Measurements from ENCODE around the gene C2. TPM values are rescaled to one million over a fixed set of nuclear protein-coding genes. Genes with fewer than 3 reads are reported as not detected.

Gene C2
- total RNA-seq, 1 experiment from 2014 or later: 0.66 TPM

DNA sequence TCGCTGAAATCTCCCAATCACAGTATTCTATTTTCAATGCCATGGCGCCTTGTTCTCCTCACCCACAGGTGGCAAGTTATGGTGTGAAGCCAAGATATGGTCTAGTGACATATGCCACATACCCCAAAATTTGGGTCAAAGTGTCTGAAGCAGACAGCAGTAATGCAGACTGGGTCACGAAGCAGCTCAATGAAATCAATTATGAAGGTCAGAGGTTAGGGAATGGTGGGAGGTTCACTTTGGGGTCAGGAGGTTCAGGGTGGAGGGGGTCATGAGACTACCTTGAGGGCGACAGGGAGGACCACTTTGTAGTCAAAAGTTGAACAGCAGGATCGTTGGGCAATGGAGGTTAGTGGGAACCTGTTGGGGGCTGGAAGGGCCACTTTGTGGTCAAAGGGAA, 20.8 kb downstream of the C2 start:
- no peaks in the 10 kb centered on the region for H3K79me2 ChIP-seq (ENCODE audit: insufficient read depth, low read length)
- H2BK120ac ChIP-seq (ENCODE audit: low read depth, low read length, poor library complexity, severe bottlenecking): no peak overlapping the region
- H2BK15ac ChIP-seq (ENCODE audit: low read depth, low read length): no peak overlapping the region
- no peaks in the 10 kb centered on the region for H3K27me3 ChIP-seq (ENCODE audit: insufficient read depth, low read length)
- no peaks in the 10 kb centered on the region for H3K79me1 ChIP-seq (ENCODE audit: insufficient read depth, low read depth, low read length, poor library complexity, severe bottlenecking)
- no peak overlapping the region for H2BK5ac ChIP-seq (ENCODE audit: insufficient read length, low read length)
- no peaks in the 10 kb centered on the region for H3K4me1 ChIP-seq (ENCODE audit: insufficient read depth, low read length)
- H3K23me2 ChIP-seq (ENCODE audit: insufficient read length, low read depth, low read length, poor library complexity, severe bottlenecking): no peaks in the 10 kb centered on the region
- no peak overlapping the region for H3K4me2 ChIP-seq (ENCODE audit: insufficient read depth, insufficient read length, low read length)
- no peak overlapping the region for H2AK5ac ChIP-seq (ENCODE audit: insufficient read length, low read length)
- Mint-ChIP-seq H3K27ac (no peak overlapping the region), H3K9me3 (no peaks in the 10 kb centered on the region), H3K4me3 (no peak overlapping the region), H3K27me3 (ENCODE audit: low read depth) (peaks cover 48% of the 10 kb centered on the region), H3K36me3 (ENCODE audit: insufficient read depth in 1 of 3, low read depth in 3 of 3) (peaks cover 2 to 31% (median 16%) of the 10 kb centered on the region in 3 experiments; a peak in 6 of 7 replicates), H3K4me1 (peaks cover 5 to 8% of the 10 kb centered on the region in 2 experiments; a peak in 3 of 4 replicates)
- H3K9me3 ChIP-seq (ENCODE audit: control insufficient read depth, low read depth, low read length): no peaks in the 10 kb centered on the region
- H3K4ac ChIP-seq (ENCODE audit: low read depth, low read length): no peak overlapping the region
- H2BK12ac ChIP-seq (ENCODE audit: insufficient read length, low read depth, low read length): no peak overlapping the region
- peaks cover 2% of the 10 kb centered on the region for H4K20me1 ChIP-seq (ENCODE audit: control insufficient read depth, insufficient read depth, insufficient read length)
- no peak overlapping the region for H3K23ac ChIP-seq (ENCODE audit: insufficient read length, low read depth, low read length)
- H4K91ac ChIP-seq (ENCODE audit: insufficient read length, low read depth, low read length): no peak overlapping the region
- no peak overlapping the region for H4K5ac ChIP-seq (ENCODE audit: insufficient read length, low read depth, low read length)
- no peak overlapping the region for H3K27ac ChIP-seq (ENCODE audit: insufficient read length, low read depth, low read length)
- no peak overlapping the region for H3K9ac ChIP-seq (ENCODE audit: extremely low read depth, insufficient read length, low read length)
- no peak overlapping the region for H3T11ph ChIP-seq (ENCODE audit: low read length)
- no peak overlapping the region for H3K18ac ChIP-seq (ENCODE audit: insufficient read length, low read depth, low read length)
- H3K56ac ChIP-seq (ENCODE audit: insufficient read length, low read depth, low read length): no peak overlapping the region
- no peak for DNase-seq
- no peak overlapping the region for H2AFZ ChIP-seq (ENCODE audit: low read length)
- no CpG with 5 or more reads among the region's 5 CpGs for WGBS (ENCODE audit: extremely low coverage, insufficient read length, low lambda C conversion rate)
- TF ChIP-seq, protein P1, sequence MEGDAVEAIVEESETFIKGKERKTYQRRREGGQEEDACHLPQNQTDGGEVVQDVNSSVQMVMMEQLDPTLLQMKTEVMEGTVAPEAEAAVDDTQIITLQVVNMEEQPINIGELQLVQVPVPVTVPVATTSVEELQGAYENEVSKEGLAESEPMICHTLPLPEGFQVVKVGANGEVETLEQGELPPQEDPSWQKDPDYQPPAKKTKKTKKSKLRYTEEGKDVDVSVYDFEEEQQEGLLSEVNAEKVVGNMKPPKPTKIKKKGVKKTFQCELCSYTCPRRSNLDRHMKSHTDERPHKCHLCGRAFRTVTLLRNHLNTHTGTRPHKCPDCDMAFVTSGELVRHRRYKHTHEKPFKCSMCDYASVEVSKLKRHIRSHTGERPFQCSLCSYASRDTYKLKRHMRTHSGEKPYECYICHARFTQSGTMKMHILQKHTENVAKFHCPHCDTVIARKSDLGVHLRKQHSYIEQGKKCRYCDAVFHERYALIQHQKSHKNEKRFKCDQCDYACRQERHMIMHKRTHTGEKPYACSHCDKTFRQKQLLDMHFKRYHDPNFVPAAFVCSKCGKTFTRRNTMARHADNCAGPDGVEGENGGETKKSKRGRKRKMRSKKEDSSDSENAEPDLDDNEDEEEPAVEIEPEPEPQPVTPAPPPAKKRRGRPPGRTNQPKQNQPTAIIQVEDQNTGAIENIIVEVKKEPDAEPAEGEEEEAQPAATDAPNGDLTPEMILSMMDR (conservative IDR thresholded peaks at IDR 0.05): no peak
- no peak overlapping the region for H3K14ac ChIP-seq (ENCODE audit: insufficient read depth, low read length)
- H4K8ac ChIP-seq (replicated peaks; ENCODE audit: insufficient read length, low read depth, low read length): no peak overlapping the region
- no peak overlapping the region for H2BK20ac ChIP-seq (ENCODE audit: low read depth, low read length, poor library complexity, severe bottlenecking)

Data from H9 (cell line).